Measurements from ENCODE around the gene PFDN1.

The PFDN1 gene

DNA sequence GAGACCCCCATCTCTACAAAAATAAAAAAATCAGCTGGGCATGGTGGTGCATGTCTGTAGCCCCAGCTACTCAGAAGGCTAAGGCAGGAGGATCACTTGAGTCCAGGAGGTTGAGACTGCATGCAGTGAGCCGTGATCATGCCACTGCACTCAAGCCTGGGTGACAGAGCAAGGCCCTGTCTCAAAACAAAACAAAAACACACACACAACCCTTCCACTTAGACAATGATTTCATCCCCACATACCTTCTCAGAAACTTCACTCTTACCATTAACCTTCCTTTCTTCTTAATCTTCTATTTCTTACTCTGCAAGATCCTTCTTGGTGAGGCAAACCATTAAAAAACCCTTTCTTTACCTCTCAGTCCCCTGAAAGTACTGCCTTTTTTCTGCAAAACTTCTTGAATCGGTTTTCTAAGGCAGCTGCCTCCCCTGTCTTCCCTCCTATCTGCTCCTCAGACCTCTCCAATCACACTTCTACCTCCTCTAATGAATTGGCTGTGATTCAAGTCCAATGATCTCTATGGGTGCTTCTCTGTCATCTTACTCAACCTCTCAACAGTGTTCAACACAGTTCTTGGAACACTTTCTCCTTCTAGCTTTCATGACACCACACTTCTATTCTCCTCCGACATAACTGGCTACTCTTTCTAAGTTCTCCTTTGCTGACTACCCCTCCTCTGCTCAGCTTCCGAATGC lies 47.3 kb downstream of the PFDN1 start:
- no peak overlapping the region for H3K27ac ChIP-seq (replicated peaks)
- no peak for DNase-seq (ENCODE audit: low read depth in 1 of 2, low spot score in 1 of 2)
- no peaks in the 10 kb centered on the region for H3K27me3 ChIP-seq (ENCODE audit: insufficient read depth, poor library complexity, severe bottlenecking)
- H3K4me3 ChIP-seq (replicated peaks; ENCODE audit: insufficient read depth, low read length): no peak overlapping the region
- TF ChIP-seq, protein P1, sequence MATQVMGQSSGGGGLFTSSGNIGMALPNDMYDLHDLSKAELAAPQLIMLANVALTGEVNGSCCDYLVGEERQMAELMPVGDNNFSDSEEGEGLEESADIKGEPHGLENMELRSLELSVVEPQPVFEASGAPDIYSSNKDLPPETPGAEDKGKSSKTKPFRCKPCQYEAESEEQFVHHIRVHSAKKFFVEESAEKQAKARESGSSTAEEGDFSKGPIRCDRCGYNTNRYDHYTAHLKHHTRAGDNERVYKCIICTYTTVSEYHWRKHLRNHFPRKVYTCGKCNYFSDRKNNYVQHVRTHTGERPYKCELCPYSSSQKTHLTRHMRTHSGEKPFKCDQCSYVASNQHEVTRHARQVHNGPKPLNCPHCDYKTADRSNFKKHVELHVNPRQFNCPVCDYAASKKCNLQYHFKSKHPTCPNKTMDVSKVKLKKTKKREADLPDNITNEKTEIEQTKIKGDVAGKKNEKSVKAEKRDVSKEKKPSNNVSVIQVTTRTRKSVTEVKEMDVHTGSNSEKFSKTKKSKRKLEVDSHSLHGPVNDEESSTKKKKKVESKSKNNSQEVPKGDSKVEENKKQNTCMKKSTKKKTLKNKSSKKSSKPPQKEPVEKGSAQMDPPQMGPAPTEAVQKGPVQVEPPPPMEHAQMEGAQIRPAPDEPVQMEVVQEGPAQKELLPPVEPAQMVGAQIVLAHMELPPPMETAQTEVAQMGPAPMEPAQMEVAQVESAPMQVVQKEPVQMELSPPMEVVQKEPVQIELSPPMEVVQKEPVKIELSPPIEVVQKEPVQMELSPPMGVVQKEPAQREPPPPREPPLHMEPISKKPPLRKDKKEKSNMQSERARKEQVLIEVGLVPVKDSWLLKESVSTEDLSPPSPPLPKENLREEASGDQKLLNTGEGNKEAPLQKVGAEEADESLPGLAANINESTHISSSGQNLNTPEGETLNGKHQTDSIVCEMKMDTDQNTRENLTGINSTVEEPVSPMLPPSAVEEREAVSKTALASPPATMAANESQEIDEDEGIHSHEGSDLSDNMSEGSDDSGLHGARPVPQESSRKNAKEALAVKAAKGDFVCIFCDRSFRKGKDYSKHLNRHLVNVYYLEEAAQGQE (IDR thresholded peaks at IDR 0.05; ENCODE audit: insufficient replicate concordance, low read depth): no peak
- TF ChIP-seq, protein P2, sequence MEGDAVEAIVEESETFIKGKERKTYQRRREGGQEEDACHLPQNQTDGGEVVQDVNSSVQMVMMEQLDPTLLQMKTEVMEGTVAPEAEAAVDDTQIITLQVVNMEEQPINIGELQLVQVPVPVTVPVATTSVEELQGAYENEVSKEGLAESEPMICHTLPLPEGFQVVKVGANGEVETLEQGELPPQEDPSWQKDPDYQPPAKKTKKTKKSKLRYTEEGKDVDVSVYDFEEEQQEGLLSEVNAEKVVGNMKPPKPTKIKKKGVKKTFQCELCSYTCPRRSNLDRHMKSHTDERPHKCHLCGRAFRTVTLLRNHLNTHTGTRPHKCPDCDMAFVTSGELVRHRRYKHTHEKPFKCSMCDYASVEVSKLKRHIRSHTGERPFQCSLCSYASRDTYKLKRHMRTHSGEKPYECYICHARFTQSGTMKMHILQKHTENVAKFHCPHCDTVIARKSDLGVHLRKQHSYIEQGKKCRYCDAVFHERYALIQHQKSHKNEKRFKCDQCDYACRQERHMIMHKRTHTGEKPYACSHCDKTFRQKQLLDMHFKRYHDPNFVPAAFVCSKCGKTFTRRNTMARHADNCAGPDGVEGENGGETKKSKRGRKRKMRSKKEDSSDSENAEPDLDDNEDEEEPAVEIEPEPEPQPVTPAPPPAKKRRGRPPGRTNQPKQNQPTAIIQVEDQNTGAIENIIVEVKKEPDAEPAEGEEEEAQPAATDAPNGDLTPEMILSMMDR (IDR thresholded peaks at IDR 0.05; ENCODE audit: insufficient read depth, low read length): no peak
- TF ChIP-seq SPI1 (IDR thresholded peaks at IDR 0.05; ENCODE audit: borderline replicate concordance, low read depth) (no peak), POLR2AphosphoS5 (IDR thresholded peaks at IDR 0.05; ENCODE audit: low read depth) (no peak), GABPA (IDR thresholded peaks at IDR 0.05; ENCODE audit: low read depth) (no peak)

DNA sequence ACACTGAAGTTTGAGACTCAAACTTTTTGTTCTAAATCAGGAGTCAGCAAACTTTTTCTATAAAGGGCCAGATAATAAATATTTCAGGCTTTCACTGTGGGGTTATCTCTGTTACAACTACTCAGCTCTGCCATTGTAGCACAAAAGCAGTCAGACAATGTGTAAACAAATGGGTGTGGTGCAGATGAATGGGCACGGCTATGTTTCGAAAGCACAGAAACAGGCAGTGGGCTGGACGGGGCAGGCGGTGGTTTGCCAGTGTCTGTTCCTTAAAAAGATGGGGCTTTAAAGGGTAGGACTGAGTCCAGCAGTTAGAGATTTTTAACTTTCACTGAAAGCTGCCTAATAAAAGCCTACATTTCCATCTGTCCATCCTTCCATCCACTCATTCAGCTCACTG lies 48.9 kb downstream of the PFDN1 start:
- H3K4me3 ChIP-seq (replicated peaks; ENCODE audit: insufficient read depth, low read length): no peak overlapping the region
- no peak overlapping the region for H3K27ac ChIP-seq (replicated peaks)
- peak in 1 of 2 experiments; percentile 37 for DNase-seq (ENCODE audit: low read depth in 1 of 2, low spot score in 1 of 2)
- TF ChIP-seq GABPA (IDR thresholded peaks at IDR 0.05; ENCODE audit: low read depth) (no peak), POLR2AphosphoS5 (IDR thresholded peaks at IDR 0.05; ENCODE audit: low read depth) (no peak), SPI1 (IDR thresholded peaks at IDR 0.05; ENCODE audit: borderline replicate concordance, low read depth) (no peak)
- TF ChIP-seq, protein P1 (IDR thresholded peaks at IDR 0.05; ENCODE audit: insufficient replicate concordance, low read depth): no peak
- TF ChIP-seq, protein P2 (IDR thresholded peaks at IDR 0.05; ENCODE audit: insufficient read depth, low read length): no peak
- no peaks in the 10 kb centered on the region for H3K27me3 ChIP-seq (ENCODE audit: insufficient read depth, poor library complexity, severe bottlenecking)

DNA sequence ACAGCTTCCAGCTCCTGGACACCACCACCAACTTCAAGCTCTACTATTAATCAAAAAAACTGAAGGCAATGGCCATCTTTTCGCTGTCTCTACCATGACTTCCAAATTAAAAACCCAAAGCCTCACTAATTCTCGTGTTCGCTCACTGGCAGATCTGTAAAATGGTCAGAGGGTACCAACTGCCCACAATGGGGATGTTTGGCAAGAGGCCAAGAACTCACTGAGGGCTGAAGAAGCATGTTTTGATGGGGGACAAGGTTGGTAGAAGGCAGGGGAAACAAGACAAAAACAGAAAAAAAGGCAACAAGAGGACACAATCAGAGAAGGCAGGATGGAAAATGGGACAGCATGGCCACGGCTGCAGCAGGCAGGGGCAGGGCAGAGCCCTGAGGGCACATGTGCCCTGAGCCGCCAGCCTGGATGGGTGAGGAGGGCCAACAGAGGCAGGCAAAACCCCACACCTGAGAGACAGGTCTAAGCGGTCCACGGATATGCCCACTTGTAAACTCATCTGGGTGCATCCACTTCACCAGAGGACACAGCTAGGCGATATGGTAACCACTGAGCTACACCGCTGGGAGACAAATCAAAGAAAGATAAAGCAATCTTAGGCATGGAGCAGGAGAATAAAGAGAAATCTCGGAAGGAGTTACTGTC lies 50.3 kb downstream of the PFDN1 start:
- DNase-seq (ENCODE audit: low read depth in 1 of 2, low spot score in 1 of 2): no peak
- no peak for TF ChIP-seq POLR2AphosphoS5 (IDR thresholded peaks at IDR 0.05; ENCODE audit: low read depth)
- TF ChIP-seq, protein P1 (IDR thresholded peaks at IDR 0.05; ENCODE audit: insufficient replicate concordance, low read depth): no peak
- TF ChIP-seq, protein P2 (IDR thresholded peaks at IDR 0.05; ENCODE audit: insufficient read depth, low read length): no peak
- TF ChIP-seq SPI1 (IDR thresholded peaks at IDR 0.05; ENCODE audit: borderline replicate concordance, low read depth): no peak
- no peak for TF ChIP-seq GABPA (IDR thresholded peaks at IDR 0.05; ENCODE audit: low read depth)
- Histone ChIP-seq H3K27ac (replicated peaks) (no peak overlapping the region), H3K27me3 (ENCODE audit: insufficient read depth, poor library complexity, severe bottlenecking) (no peaks in the 10 kb centered on the region), H3K4me3 (replicated peaks; ENCODE audit: insufficient read depth, low read length) (no peak overlapping the region)

Data from HL-60 (cell line).